Ascending aorta (tissue), 2 donors: ENCODE data around the gene FOXA1. TPM values are rescaled to one million over a fixed set of nuclear protein-coding genes. Genes with fewer than 3 reads are reported as not detected.

ENCODE experiments used
- DNase-seq, 2 donors: peaks; one replicate each; pipeline ENCODE4 v3.0.0-alpha.2; 2019; ENCODE audit warnings: low spot score in 2 of 2
- H3K27ac ChIP-seq, 2 donors: fragments of 200-600 bp; sonication (generic); one replicate each; pipeline ENCODE4 v1.5.1; 2016 to 2017; ENCODE audit warnings: mild to moderate bottlenecking in 1 of 2
- H3K27me3 ChIP-seq: fragments of 200-600 bp; sonication (generic); one replicate; pipeline ENCODE4 v1.5.1; 2017
- H3K36me3 ChIP-seq, 2 donors: fragments of 200-600 bp; sonication (generic); one replicate each; pipeline ENCODE4 v1.5.1; 2016
- H3K4me1 ChIP-seq, 2 donors: fragments of 200-600 bp; sonication (generic); one replicate each; pipeline ENCODE4 v1.5.1; 2016 to 2017; ENCODE audit warnings: mild to moderate bottlenecking in 1 of 2
- H3K4me3 ChIP-seq, 2 donors: fragments of 200-600 bp; sonication (generic); one replicate each; pipeline ENCODE4 v1.5.1; 2016 to 2017; ENCODE audit warnings: mild to moderate bottlenecking in 1 of 2
- H3K9me3 ChIP-seq, 2 donors: fragments of 200-600 bp; sonication (generic); one replicate each; pipeline ENCODE4 v1.5.1; 2016
- intact Hi-C: fragments of 100-400 bp; cut with DNase I; formaldehyde crosslinking; loops from one replicate; pipeline ENCODE4 v1.15.1; 2023
- total RNA-seq: library from RNA; depleted of rRNA; stranded (reverse); fragments of >200 nt; gene quantifications from one replicate; pipeline ENCODE4 v1.1.0, GENCODE V29; 2016
- TF ChIP-seq, protein P1 (sequence below), 3 experiments: fragments of 200-600 bp in 2 of 3; fragments of 450-650 bp in 1 of 3; sonication (generic) in 2 of 3; IDR thresholded peaks; one replicate each; pipeline ENCODE4 v1.5.1; 2016 to 2019; ENCODE audit warnings: antibody characterized with exemption in 3 of 3, mild to moderate bottlenecking in 1 of 3, moderate library complexity in 1 of 3

FOXA1 gene
- total RNA-seq, 1 donor from 2014 or later, result not detected

DNA sequence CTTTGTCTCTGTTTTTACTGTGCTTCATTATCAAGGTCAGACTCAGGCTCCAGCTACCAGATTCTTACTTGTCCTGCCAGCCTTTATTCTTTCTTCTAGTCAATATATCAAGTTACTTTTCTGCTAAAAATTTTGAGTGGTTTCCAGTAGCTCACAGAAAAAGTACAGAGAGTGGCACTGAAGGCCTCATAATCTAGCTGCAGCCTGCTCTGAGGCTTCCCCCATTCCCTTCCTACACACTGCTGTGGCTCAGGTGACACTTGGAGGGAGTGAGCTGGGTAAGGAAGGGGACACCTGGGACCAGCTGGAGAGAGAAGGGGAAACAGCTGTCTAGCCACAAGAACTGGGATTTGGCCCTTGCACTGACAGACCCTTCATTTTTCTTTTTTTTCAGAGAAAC is 25.8 kb upstream of the FOXA1 start:
- H3K27me3 ChIP-seq, result no peaks in the 10 kb centered on the region
- TF ChIP-seq, protein P1, sequence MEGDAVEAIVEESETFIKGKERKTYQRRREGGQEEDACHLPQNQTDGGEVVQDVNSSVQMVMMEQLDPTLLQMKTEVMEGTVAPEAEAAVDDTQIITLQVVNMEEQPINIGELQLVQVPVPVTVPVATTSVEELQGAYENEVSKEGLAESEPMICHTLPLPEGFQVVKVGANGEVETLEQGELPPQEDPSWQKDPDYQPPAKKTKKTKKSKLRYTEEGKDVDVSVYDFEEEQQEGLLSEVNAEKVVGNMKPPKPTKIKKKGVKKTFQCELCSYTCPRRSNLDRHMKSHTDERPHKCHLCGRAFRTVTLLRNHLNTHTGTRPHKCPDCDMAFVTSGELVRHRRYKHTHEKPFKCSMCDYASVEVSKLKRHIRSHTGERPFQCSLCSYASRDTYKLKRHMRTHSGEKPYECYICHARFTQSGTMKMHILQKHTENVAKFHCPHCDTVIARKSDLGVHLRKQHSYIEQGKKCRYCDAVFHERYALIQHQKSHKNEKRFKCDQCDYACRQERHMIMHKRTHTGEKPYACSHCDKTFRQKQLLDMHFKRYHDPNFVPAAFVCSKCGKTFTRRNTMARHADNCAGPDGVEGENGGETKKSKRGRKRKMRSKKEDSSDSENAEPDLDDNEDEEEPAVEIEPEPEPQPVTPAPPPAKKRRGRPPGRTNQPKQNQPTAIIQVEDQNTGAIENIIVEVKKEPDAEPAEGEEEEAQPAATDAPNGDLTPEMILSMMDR (IDR thresholded peaks at IDR 0.05), result no peak

DNA sequence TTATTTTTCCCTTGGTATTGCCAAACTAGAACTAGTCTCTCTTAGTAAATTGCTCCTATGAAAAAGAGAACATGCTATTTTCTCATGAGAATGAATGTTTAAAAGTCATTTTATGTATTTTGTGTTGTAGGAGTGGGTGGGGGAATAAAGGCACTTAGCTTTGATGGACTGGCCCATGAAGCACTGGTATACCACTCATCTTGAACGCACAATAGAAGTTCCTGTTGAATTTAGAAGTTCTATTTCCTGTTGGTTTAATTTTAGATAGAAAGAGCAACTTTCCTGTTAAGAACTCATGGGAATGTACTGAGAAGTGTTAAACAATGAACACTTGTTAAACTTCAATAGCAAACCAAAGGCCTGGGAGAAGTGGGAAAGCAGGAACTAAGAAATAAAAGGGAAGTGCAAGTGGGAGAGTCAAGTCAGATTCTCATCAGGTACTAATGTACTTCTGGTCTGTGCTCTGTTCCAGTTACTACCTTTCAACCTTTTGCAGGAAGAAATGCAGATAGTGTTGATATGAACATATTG is 23.5 kb upstream of the FOXA1 start:
- Histone ChIP-seq H3K36me3 (no peaks in the 10 kb centered on the region), H3K4me3 (no peak overlapping the region), H3K4me1 (no peaks in the 10 kb centered on the region), H3K27ac (no peak overlapping the region), H3K27me3 (no peaks in the 10 kb centered on the region), H3K9me3 (peaks cover 0 to 28% of the 10 kb centered on the region in 2 donors)
- DNase-seq, result no peak
- intact Hi-C loops, result no loop called here
- TF ChIP-seq, protein P1 (IDR thresholded peaks at IDR 0.05), result no peak

More for the DNA sequence above, 25.8 kb upstream of the FOXA1 start:
- Histone ChIP-seq H3K36me3 (no peaks in the 10 kb centered on the region), H3K4me3 (no peak overlapping the region), H3K9me3 (peaks cover 0 to 10% of the 10 kb centered on the region in 2 donors), H3K4me1 (no peaks in the 10 kb centered on the region), H3K27ac (no peak overlapping the region)
- DNase-seq, result no peak
- intact Hi-C loops, result no loop called here

DNA sequence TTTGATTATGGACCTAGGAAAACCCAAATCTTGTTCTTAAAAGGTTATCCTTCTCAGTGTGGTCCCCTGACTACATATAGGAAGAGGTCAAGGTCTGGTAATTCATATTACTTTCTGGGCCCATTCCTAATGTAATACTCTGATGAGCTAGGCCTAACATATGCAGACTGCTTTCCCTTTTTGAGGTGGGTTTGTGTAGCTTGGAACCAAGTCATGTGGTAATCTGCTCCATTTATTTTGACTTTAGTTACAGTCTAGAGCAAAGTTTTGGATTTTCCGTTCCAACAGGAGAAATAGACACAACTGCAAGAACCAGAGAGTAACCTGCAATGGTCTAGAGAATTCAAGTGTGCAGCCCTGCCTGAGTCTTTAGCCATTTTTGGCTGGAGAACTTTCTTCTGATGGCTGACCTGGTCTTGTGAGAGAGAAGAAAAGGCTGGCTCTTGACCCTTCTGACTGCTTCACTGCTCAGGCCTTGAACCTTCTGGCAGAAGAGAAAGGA is 22.9 kb upstream of the FOXA1 start:
- Histone ChIP-seq H3K36me3 (no peaks in the 10 kb centered on the region), H3K27ac (no peak overlapping the region), H3K4me1 (no peaks in the 10 kb centered on the region), H3K9me3 (peaks cover 0 to 28% of the 10 kb centered on the region in 2 donors), H3K27me3 (no peaks in the 10 kb centered on the region), H3K4me3 (no peak overlapping the region)
- TF ChIP-seq, protein P1 (IDR thresholded peaks at IDR 0.05), result no peak
- DNase-seq, result no peak
- intact Hi-C loops, result no loop called here

DNA sequence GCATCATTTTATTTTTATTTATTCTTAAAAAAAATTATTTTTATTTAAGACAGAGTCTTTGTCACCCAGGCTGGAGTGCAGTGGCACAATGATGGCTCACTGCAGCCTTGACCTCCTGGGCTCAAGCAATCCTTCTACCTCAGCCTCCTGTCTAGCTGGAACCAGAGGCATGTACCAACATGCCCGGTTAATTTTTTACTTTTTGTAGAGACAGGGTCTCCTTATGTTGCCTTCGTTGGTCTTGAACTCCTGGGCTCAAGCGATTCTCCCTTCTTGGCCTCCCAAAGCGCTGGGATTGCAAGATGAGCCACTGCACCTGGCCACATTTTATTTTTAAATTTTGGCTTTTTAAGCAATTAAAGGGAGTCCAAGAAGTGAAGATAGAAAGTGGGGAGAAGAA is 21.8 kb upstream of the FOXA1 start:
- H3K4me1 ChIP-seq, result no peaks in the 10 kb centered on the region
- no peaks in the 10 kb centered on the region for H3K36me3 ChIP-seq
- H3K27ac ChIP-seq, result no peak overlapping the region
- intact Hi-C loops, result no loop called here
- no peak for DNase-seq
- TF ChIP-seq, protein P1 (IDR thresholded peaks at IDR 0.05), result no peak
- H3K9me3 ChIP-seq, result peaks cover 0 to 28% of the 10 kb centered on the region in 2 donors
- H3K27me3 ChIP-seq, result no peaks in the 10 kb centered on the region
- H3K4me3 ChIP-seq, result no peak overlapping the region

DNA sequence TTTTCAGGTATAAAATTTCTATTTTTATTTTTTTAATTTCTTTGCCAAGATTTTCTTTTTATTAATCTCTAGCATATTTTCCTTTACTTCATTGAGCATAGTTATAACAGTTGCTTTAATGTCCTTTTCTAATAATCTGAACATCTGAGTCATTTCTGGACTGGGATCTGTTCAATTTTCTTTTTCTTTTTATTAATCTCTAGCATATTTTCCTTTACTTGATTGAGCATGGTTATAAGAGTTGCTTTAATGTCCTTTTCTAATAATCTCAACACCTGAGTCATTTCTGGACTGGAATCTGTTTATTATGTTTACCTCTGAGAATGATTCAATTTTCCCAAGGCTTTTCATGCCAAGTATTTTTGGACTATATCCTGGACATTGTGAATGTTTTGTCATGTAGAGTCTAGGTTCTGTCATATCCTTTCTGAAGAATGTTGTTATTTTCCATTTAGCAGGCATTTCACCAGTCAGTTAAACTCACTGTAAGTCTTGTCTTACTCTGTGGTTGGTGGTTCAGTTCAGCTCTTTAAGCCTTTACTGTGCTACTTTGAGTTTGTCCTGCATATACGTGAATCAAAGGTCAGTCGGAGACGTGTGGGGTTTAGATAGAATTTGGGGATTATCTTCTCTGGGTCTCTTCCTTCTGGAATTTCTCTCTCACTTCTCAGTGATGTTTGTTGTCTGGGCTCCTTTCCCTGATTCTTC is 20.7 kb upstream of the FOXA1 start:
- H3K4me1 ChIP-seq, result no peaks in the 10 kb centered on the region
- H3K27me3 ChIP-seq, result no peaks in the 10 kb centered on the region
- no peaks in the 10 kb centered on the region for H3K36me3 ChIP-seq
- H3K27ac ChIP-seq, result no peak overlapping the region
- intact Hi-C loops, result no loop called here
- TF ChIP-seq, protein P1 (IDR thresholded peaks at IDR 0.05), result no peak
- no peak for DNase-seq
- H3K9me3 ChIP-seq, result peaks cover 0 to 28% of the 10 kb centered on the region in 2 donors
- H3K4me3 ChIP-seq, result no peak overlapping the region
